ENCODE results near the gene CDK5R2.

DNA sequence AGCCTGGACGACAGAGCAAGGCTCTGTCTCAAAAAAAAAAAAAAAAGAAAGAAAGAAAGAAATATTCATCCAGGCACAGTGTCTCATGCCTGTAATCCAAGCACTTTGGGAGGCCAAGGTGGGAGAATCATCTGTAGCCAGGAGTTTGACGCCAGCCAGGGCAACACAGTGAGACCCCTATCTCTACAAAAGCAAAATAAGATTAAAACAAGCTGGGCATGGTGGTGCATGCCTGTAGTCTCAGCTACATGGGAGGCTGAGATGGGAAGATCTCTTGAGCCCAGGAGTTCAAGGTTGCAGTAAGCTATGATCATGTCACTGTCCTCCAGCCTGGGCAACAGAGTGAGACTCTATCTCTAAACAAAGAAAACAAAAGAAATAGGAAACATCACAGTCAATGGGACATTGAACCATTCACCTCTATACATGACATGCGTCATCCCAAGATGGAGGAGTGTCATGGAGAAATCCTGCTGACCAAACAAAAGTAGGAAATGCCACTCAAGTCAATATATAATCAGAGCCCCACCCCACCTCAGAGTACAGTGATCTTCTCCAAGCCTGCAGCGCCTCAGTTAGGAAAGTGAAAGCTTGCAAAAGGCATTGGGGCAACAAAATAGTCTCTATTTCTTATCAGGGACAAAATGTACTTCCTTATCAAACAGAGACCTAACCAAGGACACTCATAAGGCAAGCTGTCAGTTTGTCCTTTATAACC is 15.8 kb downstream of the CDK5R2 start:
- TF ChIP-seq POLR2A (IDR thresholded peaks at IDR 0.05) (no peak), POLR2AphosphoS5 (IDR thresholded peaks at IDR 0.05) (no peak)
- TF ChIP-seq, protein P1, sequence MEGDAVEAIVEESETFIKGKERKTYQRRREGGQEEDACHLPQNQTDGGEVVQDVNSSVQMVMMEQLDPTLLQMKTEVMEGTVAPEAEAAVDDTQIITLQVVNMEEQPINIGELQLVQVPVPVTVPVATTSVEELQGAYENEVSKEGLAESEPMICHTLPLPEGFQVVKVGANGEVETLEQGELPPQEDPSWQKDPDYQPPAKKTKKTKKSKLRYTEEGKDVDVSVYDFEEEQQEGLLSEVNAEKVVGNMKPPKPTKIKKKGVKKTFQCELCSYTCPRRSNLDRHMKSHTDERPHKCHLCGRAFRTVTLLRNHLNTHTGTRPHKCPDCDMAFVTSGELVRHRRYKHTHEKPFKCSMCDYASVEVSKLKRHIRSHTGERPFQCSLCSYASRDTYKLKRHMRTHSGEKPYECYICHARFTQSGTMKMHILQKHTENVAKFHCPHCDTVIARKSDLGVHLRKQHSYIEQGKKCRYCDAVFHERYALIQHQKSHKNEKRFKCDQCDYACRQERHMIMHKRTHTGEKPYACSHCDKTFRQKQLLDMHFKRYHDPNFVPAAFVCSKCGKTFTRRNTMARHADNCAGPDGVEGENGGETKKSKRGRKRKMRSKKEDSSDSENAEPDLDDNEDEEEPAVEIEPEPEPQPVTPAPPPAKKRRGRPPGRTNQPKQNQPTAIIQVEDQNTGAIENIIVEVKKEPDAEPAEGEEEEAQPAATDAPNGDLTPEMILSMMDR (IDR thresholded peaks at IDR 0.05): no peak
